ENCODE measurements around the gene RPSA. TPM values are rescaled to one million over a fixed set of nuclear protein-coding genes. Genes with fewer than 3 reads are reported as not detected.
A peak's percentile ranks its signal among the peaks of the same experiment; 100 is the strongest.
"Not testable (repeated sequence)": the region's sequence is repeated elsewhere in the genome, so short reads cannot be mapped to it uniquely, and the experiment has no call there.

The RPSA gene
- total RNA-seq, 1 experiment from 2014 or later, result 1,544 TPM

DNA sequence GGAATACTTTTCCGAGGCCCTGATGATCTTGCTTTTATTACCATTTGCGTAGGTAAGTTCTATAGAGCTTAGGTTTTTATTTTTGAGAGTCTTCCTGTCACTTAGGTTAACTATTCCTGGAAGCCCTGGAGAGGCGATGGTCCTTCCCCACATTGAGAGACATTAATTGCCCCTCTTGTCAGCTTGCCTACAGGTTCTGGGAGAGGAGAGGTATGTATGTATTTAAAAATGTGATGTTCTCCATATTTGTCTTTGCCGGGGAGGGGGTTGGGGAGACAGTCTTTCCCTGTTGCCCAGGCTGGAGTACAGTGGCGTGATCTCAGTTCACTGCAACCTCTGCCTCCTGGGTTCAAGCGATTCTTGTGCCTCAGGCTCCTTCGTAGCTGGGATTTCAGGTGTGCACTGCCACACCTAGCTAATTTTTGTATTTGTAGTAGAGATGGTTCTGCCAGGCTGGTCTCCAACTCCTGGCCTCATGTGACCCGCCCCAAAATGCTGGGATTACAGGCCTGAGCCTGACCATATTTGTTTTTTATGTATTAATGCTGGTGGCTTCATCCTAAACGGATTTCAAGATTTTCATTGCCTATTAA, 6.2 kb downstream of the RPSA start:
- H3K36me3 ChIP-seq (ENCODE audit: low read depth), result peaks cover 31% of the 10 kb centered on the region
- ChIA-PET POLR2A (ENCODE audit: unreplicated experiment) (no interaction called here), CTCF (no interaction called here)
- peaks cover 28% of the 10 kb centered on the region for H3K79me2 ChIP-seq (ENCODE audit: low read depth)
- H3K27ac ChIP-seq, result no peak overlapping the region
- intact Hi-C loops (cut with micrococcal nuclease; ENCODE audit: unreplicated experiment), result loop anchor here (10.0 kb wide), 1 partner anchor 902 kb away; no protein-coding TSS in a partner anchor
- no peaks in the 10 kb centered on the region for H3K9me3 ChIP-seq (ENCODE audit: insufficient read depth, low read depth)
- H3F3A ChIP-seq (ENCODE audit: insufficient read depth, low read depth), result peaks cover 83% of the 10 kb centered on the region
- BruUV-seq (replicated peaks), result no TSS peak
- no peak for DNase-seq
- no peak overlapping the region for H3K4me3 ChIP-seq
- H3K4me2 ChIP-seq, result no peak overlapping the region
- H4K20me1 ChIP-seq (ENCODE audit: insufficient read depth), result peaks cover 43% of the 10 kb centered on the region
- H3K27me3 ChIP-seq (ENCODE audit: insufficient read depth, low read depth), result no peaks in the 10 kb centered on the region
- H2AFZ ChIP-seq, result no peak overlapping the region
- no peaks in the 10 kb centered on the region for H3K9me2 ChIP-seq (ENCODE audit: insufficient read depth)
- peaks cover 15% of the 10 kb centered on the region for H3K4me1 ChIP-seq (replicated peaks; ENCODE audit: insufficient read depth)
- TF ChIP-seq, protein P1, sequence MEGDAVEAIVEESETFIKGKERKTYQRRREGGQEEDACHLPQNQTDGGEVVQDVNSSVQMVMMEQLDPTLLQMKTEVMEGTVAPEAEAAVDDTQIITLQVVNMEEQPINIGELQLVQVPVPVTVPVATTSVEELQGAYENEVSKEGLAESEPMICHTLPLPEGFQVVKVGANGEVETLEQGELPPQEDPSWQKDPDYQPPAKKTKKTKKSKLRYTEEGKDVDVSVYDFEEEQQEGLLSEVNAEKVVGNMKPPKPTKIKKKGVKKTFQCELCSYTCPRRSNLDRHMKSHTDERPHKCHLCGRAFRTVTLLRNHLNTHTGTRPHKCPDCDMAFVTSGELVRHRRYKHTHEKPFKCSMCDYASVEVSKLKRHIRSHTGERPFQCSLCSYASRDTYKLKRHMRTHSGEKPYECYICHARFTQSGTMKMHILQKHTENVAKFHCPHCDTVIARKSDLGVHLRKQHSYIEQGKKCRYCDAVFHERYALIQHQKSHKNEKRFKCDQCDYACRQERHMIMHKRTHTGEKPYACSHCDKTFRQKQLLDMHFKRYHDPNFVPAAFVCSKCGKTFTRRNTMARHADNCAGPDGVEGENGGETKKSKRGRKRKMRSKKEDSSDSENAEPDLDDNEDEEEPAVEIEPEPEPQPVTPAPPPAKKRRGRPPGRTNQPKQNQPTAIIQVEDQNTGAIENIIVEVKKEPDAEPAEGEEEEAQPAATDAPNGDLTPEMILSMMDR (conservative IDR thresholded peaks at IDR 0.05), result no peak
- no peak for TF ChIP-seq EZH2 (IDR thresholded peaks at IDR 0.05; ENCODE audit: low read depth)

DNA sequence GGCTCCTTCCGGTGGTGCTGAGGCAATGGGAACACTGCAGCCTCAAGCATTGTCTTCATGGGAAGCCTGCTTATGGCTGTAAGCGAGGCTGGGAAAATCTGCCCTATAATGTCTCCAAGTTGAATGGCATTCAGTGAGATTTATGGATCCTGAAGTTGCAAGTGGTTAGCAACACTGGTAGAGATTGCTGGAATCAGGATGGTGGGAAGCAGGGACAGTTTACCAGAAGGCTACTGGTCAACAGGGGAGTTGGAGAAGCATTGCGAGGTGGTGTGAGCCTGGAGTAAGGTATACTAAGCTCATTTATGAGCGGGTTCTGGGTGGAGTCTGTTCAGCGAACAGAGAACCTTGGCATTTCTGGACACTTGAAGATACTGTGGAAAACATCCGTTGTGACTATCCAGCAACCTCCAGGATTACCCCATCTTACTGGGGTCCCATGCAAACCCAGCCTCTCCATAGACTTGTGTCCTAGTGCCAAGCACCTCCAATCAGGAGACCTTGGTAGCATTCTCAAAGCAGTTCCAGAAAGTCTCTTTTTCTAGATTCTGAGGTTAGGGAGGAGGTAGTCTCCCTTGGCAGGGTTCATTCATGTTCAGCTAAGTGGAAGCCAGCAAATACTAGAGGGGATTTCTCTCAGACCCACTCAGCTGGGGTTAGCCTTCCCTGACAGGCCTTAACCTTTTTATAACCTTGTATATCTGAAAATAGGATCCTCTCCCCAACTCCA, 7.3 kb downstream of the RPSA start:
- POLR2A ChIA-PET (ENCODE audit: unreplicated experiment), result interaction anchor here (0.7 kb wide), 1 partner anchor 10 kb away, joined by 4 read pairs; no protein-coding TSS in a partner anchor
- BruUV-seq (replicated peaks), result no TSS peak
- Histone ChIP-seq H3K36me3 (ENCODE audit: low read depth) (peaks cover 23% of the 10 kb centered on the region), H3K4me1 (replicated peaks; ENCODE audit: insufficient read depth) (0 out of 2 replicates have a peak, but pooled peaks cover 5% of the 10 kb centered on the region), H3K79me2 (ENCODE audit: low read depth) (peaks cover 17% of the 10 kb centered on the region), H3K4me3 (no peak overlapping the region), H3K27ac (peak overlapping the region; percentile 5; the same call in 1 of the 2 replicates), H3K27me3 (ENCODE audit: insufficient read depth, low read depth) (no peaks in the 10 kb centered on the region), H3K9me2 (ENCODE audit: insufficient read depth) (no peaks in the 10 kb centered on the region), H3K9me3 (ENCODE audit: insufficient read depth, low read depth) (no peaks in the 10 kb centered on the region), H3F3A (ENCODE audit: insufficient read depth, low read depth) (peaks cover 72% of the 10 kb centered on the region), H3K4me2 (no peak overlapping the region), H2AFZ (no peak overlapping the region), H4K20me1 (ENCODE audit: insufficient read depth) (peaks cover 43% of the 10 kb centered on the region)
- intact Hi-C loops (cut with micrococcal nuclease; ENCODE audit: unreplicated experiment), result loop anchor here (10.0 kb wide), 1 partner anchor 901 kb away; no protein-coding TSS in a partner anchor
- CTCF ChIA-PET, result no interaction called here
- no peak for TF ChIP-seq EZH2 (IDR thresholded peaks at IDR 0.05; ENCODE audit: low read depth)
- TF ChIP-seq, protein P1 (conservative IDR thresholded peaks at IDR 0.05), result no peak
- no peak for DNase-seq

DNA sequence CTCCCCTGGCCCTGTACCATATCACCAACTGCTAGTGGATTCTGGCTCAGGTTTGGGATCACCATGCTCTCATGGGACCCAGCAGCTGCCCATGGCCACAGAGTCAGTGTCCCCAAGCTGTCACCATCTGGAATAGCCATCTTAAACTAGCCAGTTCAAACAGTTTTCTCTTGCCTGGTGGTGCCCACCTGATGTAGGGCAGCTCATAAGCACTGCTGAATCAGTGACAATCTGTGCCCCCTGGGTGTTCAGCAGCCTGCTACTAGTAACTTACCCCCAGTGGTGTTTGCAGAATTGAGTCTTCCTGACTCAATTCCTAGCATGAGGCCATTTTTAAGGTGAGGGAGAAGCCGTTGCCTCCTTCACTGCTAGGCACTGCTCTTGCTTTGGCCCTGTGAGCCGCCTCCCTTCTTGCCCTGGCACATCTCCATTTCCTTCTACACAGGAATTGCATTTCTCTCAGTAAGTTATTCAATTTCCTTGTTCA, 7.9 kb downstream of the RPSA start:
- Histone ChIP-seq H3K4me1 (replicated peaks; ENCODE audit: insufficient read depth) (peaks cover 5% of the 10 kb centered on the region; the same call in 1 of the 2 replicates), H2AFZ (no peak overlapping the region), H3F3A (ENCODE audit: insufficient read depth, low read depth) (peaks cover 68% of the 10 kb centered on the region), H3K27me3 (ENCODE audit: insufficient read depth, low read depth) (no peaks in the 10 kb centered on the region), H3K79me2 (ENCODE audit: low read depth) (peaks cover 11% of the 10 kb centered on the region), H3K9me2 (ENCODE audit: insufficient read depth) (no peaks in the 10 kb centered on the region), H4K20me1 (ENCODE audit: insufficient read depth) (peaks cover 39% of the 10 kb centered on the region), H3K27ac (peak overlapping the region; percentile 5; the same call in 1 of the 2 replicates), H3K36me3 (ENCODE audit: low read depth) (peaks cover 19% of the 10 kb centered on the region), H3K4me2 (no peak overlapping the region), H3K4me3 (no peak overlapping the region), H3K9me3 (ENCODE audit: insufficient read depth, low read depth) (no peaks in the 10 kb centered on the region)
- no TSS peak for BruUV-seq (replicated peaks)
- DNase-seq, result no peak
- TF ChIP-seq EZH2 (IDR thresholded peaks at IDR 0.05; ENCODE audit: low read depth), result no peak
- TF ChIP-seq, protein P1 (conservative IDR thresholded peaks at IDR 0.05), result no peak
- ChIA-PET POLR2A (ENCODE audit: unreplicated experiment) (interaction anchor here (0.7 kb wide), 1 partner anchor 10 kb away, joined by 4 read pairs; no protein-coding TSS in a partner anchor), CTCF (interaction anchor here (0.7 kb wide), 1 partner anchor 777 kb away, joined by 4 read pairs; no protein-coding TSS in a partner anchor)
- intact Hi-C loops (cut with micrococcal nuclease; ENCODE audit: unreplicated experiment), result loop anchor here (10.0 kb wide), 1 partner anchor 900 kb away; no protein-coding TSS in a partner anchor

DNA sequence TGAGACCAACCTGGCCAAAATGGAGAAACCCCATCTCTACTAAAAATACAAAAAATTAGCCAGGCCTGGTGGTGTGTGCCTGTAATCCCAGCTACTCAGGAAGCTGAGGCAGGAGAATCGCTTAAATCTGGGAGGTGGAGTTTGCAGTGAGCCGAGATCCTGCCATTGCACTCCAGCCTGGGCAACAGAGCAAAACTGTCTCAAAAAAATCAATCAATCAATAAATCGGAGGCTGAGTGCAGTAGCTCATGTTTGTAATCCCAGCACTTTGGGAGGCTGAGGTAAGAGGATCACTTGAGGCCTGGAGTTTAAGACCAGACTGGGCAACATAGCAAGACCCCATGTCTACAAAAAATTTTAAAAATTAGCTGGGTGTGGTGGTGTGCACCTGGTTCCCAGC, 8.8 kb downstream of the RPSA start:
- H3K4me1 ChIP-seq (replicated peaks; ENCODE audit: insufficient read depth), result peaks cover 10% of the 10 kb centered on the region; the same call in 1 of the 2 replicates
- H3K9me3 ChIP-seq (ENCODE audit: insufficient read depth, low read depth); H3K4me2 ChIP-seq; H2AFZ ChIP-seq; H3K9me2 ChIP-seq (ENCODE audit: insufficient read depth); DNase-seq; POLR2A ChIA-PET (ENCODE audit: unreplicated experiment); BruUV-seq (replicated peaks); H3K4me3 ChIP-seq; H3K27ac ChIP-seq; H3K79me2 ChIP-seq (ENCODE audit: low read depth); H3K27me3 ChIP-seq (ENCODE audit: insufficient read depth, low read depth): not testable (repeated sequence)
- peaks cover 31% of the 10 kb centered on the region for H4K20me1 ChIP-seq (ENCODE audit: insufficient read depth)
- intact Hi-C loops (cut with micrococcal nuclease; ENCODE audit: unreplicated experiment), result loop anchor here (10.0 kb wide), 1 partner anchor 899 kb away; no protein-coding TSS in a partner anchor
- CTCF ChIA-PET, result interaction anchor here (0.7 kb wide), 1 partner anchor 776 kb away, joined by 4 read pairs; no protein-coding TSS in a partner anchor
- peaks cover 60% of the 10 kb centered on the region for H3F3A ChIP-seq (ENCODE audit: insufficient read depth, low read depth)
- peaks cover 11% of the 10 kb centered on the region for H3K36me3 ChIP-seq (ENCODE audit: low read depth)
